Measurements from ENCODE around the gene FLVCR2.

Gene FLVCR2

GRCh38 chr14:75615200-75615599 is 36.8 kb downstream of the FLVCR2 start:
- no peaks in the 10 kb centered on the region for H3K9me3 ChIP-seq (ENCODE audit: control insufficient read depth, low read length)
- H3K4me3 ChIP-seq (ENCODE audit: low read depth, low read length), result no peak overlapping the region
- no peak for TF ChIP-seq CTCF (IDR thresholded peaks at IDR 0.05)
- no peak overlapping the region for H3K27ac ChIP-seq
- H3K4me2 ChIP-seq (ENCODE audit: low read length), result no peak overlapping the region
- peaks cover 5% of the 10 kb centered on the region for H3K79me2 ChIP-seq
- H3K27me3 ChIP-seq (ENCODE audit: control insufficient read depth, insufficient read depth, low read length), result no peaks in the 10 kb centered on the region
- no peaks in the 10 kb centered on the region for H3K36me3 ChIP-seq (ENCODE audit: control insufficient read depth, insufficient read depth, low read length)
- H2AFZ ChIP-seq, result no peak overlapping the region
- H3K9ac ChIP-seq, result no peak overlapping the region
- H3K4me1 ChIP-seq, result peaks cover 7% of the 10 kb centered on the region

- Histone ChIP-seq H3K9me3 (ENCODE audit: control insufficient read depth, low read length) (no peaks in the 10 kb centered on the region), H3K4me3 (ENCODE audit: low read depth, low read length) (no peak overlapping the region), H2AFZ (no peak overlapping the region), H3K4me1 (peaks cover 4% of the 10 kb centered on the region), H3K36me3 (ENCODE audit: control insufficient read depth, insufficient read depth, low read length) (no peaks in the 10 kb centered on the region), H3K79me2 (peaks cover 5% of the 10 kb centered on the region), H3K4me2 (ENCODE audit: low read length) (no peak overlapping the region), H3K27ac (no peak overlapping the region), H3K9ac (no peak overlapping the region), H3K27me3 (ENCODE audit: control insufficient read depth, insufficient read depth, low read length) (no peaks in the 10 kb centered on the region)
- TF ChIP-seq CTCF (IDR thresholded peaks at IDR 0.05), result no peak
These were observed 41.1 kb downstream of the FLVCR2 start for GRCh38 chr14:75619548-75619947.

- Histone ChIP-seq H2AFZ (no peak overlapping the region), H3K79me2 (no peaks in the 10 kb centered on the region), H3K4me1 (no peaks in the 10 kb centered on the region), H3K27ac (no peak overlapping the region), H3K9ac (no peak overlapping the region), H3K4me3 (ENCODE audit: low read depth, low read length) (no peak overlapping the region), H3K27me3 (ENCODE audit: control insufficient read depth, insufficient read depth, low read length) (no peaks in the 10 kb centered on the region), H3K36me3 (ENCODE audit: control insufficient read depth, insufficient read depth, low read length) (no peaks in the 10 kb centered on the region), H3K4me2 (ENCODE audit: low read length) (no peak overlapping the region), H3K9me3 (ENCODE audit: control insufficient read depth, low read length) (no peaks in the 10 kb centered on the region)
- no peak for TF ChIP-seq CTCF (IDR thresholded peaks at IDR 0.05)
These were observed 46.6 kb downstream of the FLVCR2 start for GRCh38 chr14:75625034-75625433.

GRCh38 chr14:75626396-75626795 is 48.0 kb downstream of the FLVCR2 start:
- H3K79me2 ChIP-seq, result no peaks in the 10 kb centered on the region
- H3K27ac ChIP-seq, result no peak overlapping the region
- no peaks in the 10 kb centered on the region for H3K27me3 ChIP-seq (ENCODE audit: control insufficient read depth, insufficient read depth, low read length)
- no peak overlapping the region for H3K4me2 ChIP-seq (ENCODE audit: low read length)
- no peak overlapping the region for H3K9ac ChIP-seq
- no peaks in the 10 kb centered on the region for H3K36me3 ChIP-seq (ENCODE audit: control insufficient read depth, insufficient read depth, low read length)
- no peak overlapping the region for H2AFZ ChIP-seq
- no peaks in the 10 kb centered on the region for H3K4me1 ChIP-seq
- H3K9me3 ChIP-seq (ENCODE audit: control insufficient read depth, low read length), result no peaks in the 10 kb centered on the region
- TF ChIP-seq CTCF (IDR thresholded peaks at IDR 0.05), result no peak
- no peak overlapping the region for H3K4me3 ChIP-seq (ENCODE audit: low read depth, low read length)

- Histone ChIP-seq H3K36me3 (ENCODE audit: control insufficient read depth, insufficient read depth, low read length) (no peaks in the 10 kb centered on the region), H3K4me3 (ENCODE audit: low read depth, low read length) (no peak overlapping the region), H3K9ac (no peak overlapping the region), H3K4me2 (ENCODE audit: low read length) (no peak overlapping the region), H3K4me1 (no peaks in the 10 kb centered on the region), H3K27me3 (ENCODE audit: control insufficient read depth, insufficient read depth, low read length) (no peaks in the 10 kb centered on the region), H3K27ac (no peak overlapping the region), H3K9me3 (ENCODE audit: control insufficient read depth, low read length) (no peaks in the 10 kb centered on the region), H3K79me2 (no peaks in the 10 kb centered on the region), H2AFZ (no peak overlapping the region)
- no peak for TF ChIP-seq CTCF (IDR thresholded peaks at IDR 0.05)
These were observed 48.4 kb downstream of the FLVCR2 start for GRCh38 chr14:75626863-75627262.

Measured in parathyroid adenoma (tissue), 2 donors.